ENCODE measurements around the gene THOC1.
A peak's percentile ranks its signal among the peaks of the same experiment; 100 is the strongest.

Gene THOC1

GRCh38 chr18:260547-260946, 7.3 kb downstream of the THOC1 start:
- Histone ChIP-seq H3K4ac (ENCODE audit: low read depth in 1 of 2, low read length in 2 of 2) (no peak overlapping the region), H2BK120ac (ENCODE audit: low read depth, low read length) (no peak overlapping the region), H4K8ac (ENCODE audit: low read length) (no peak overlapping the region), H3K4me1 (ENCODE audit: control insufficient read depth, insufficient read depth, low read depth, low read length) (no peaks in the 10 kb centered on the region), H3K4me2 (ENCODE audit: low read length, poor library complexity, severe bottlenecking) (no peak overlapping the region), H2BK5ac (ENCODE audit: low read depth, low read length, poor library complexity, severe bottlenecking) (no peak overlapping the region), H2AFZ (ENCODE audit: low read depth, low read length) (no peak overlapping the region), H4K91ac (ENCODE audit: low read length) (no peak overlapping the region), H3K9ac (ENCODE audit: low read length) (peak overlapping the region; percentile 64), H3K27ac (ENCODE audit: low read length, poor library complexity, severe bottlenecking) (no peak overlapping the region), H3K18ac (ENCODE audit: low read depth in 1 of 2, low read length in 2 of 2) (no peak overlapping the region), H3K9me3 (ENCODE audit: control insufficient read depth, low read length) (no peaks in the 10 kb centered on the region), H3K79me1 (replicated peaks; ENCODE audit: low read length, poor library complexity, severe bottlenecking) (peaks cover 8% of the 10 kb centered on the region), H3K23ac (ENCODE audit: low read length in 2 of 2) (no peak overlapping the region), H2BK12ac (ENCODE audit: low read length in 2 of 2) (no peak overlapping the region), H3K27me3 (ENCODE audit: control insufficient read depth in 1 of 2, insufficient read depth in 1 of 2, low read length in 2 of 2) (no peaks in the 10 kb centered on the region), H2BK15ac (ENCODE audit: low read depth, poor library complexity, severe bottlenecking) (no peak overlapping the region), H3K36me3 (ENCODE audit: control insufficient read depth in 1 of 2, insufficient read depth in 2 of 2, low read depth in 1 of 2, low read length in 2 of 2) (peaks cover 0 to 80% of the 10 kb centered on the region in 2 experiments), H3K4me3 (ENCODE audit: insufficient read depth in 1 of 2, low read depth in 1 of 2, low read length in 2 of 2) (no peak overlapping the region), H2AK5ac (ENCODE audit: low read length, severe bottlenecking) (no peak overlapping the region), H3K14ac (ENCODE audit: low read length in 2 of 2) (no peak overlapping the region)
- WGBS, result no CpG with 5 or more reads among the region's 2 CpGs
- no peak for DNase-seq

GRCh38 chr18:255171-255570, 12.7 kb downstream of the THOC1 start:
- WGBS, result over 99% methylated on average over 4 of the region's 4 CpGs

DNA sequence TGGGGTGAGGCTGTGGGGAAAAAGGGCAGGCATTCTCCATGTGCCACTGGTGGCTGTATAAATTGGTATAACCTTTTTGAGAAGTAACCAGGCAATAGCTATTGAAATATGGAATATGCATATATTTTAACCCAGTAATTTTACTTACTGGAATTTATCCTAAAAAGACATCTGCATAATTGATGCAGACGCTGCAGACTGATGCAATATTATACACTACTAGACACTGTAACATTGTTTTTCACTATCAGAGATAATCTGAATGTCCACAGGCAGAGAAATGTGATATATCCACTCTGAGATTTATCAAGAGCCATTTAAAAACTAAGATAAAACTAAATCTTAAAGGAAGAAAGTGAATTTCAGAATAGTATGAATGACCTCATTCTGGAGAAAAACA, 14.7 kb downstream of the THOC1 start:
- H3K18ac ChIP-seq (ENCODE audit: low read depth in 1 of 2, low read length in 2 of 2), result no peak overlapping the region

More at GRCh38 chr18:255171-255570, 12.7 kb downstream of the THOC1 start:
- no peak overlapping the region for H3K9ac ChIP-seq (ENCODE audit: low read length)
- no peak overlapping the region for H2AFZ ChIP-seq (ENCODE audit: low read depth, low read length)
- no peak overlapping the region for H2BK120ac ChIP-seq (ENCODE audit: low read depth, low read length)
- no peak overlapping the region for H3K23ac ChIP-seq (ENCODE audit: low read length in 2 of 2)
- H3K27ac ChIP-seq (ENCODE audit: low read length, poor library complexity, severe bottlenecking), result no peak overlapping the region
- no peak overlapping the region for H3K4me3 ChIP-seq (ENCODE audit: insufficient read depth in 1 of 2, low read depth in 1 of 2, low read length in 2 of 2)
- no peak for DNase-seq
- no peaks in the 10 kb centered on the region for H3K4me1 ChIP-seq (ENCODE audit: control insufficient read depth, insufficient read depth, low read depth, low read length)
- H3K14ac ChIP-seq (ENCODE audit: low read length in 2 of 2), result no peak overlapping the region
- H2BK12ac ChIP-seq (ENCODE audit: low read length in 2 of 2), result no peak overlapping the region
- H3K36me3 ChIP-seq (ENCODE audit: control insufficient read depth in 1 of 2, insufficient read depth in 2 of 2, low read depth in 1 of 2, low read length in 2 of 2), result peaks cover 10 to 100% of the 10 kb centered on the region in 2 experiments
- H3K9me3 ChIP-seq (ENCODE audit: control insufficient read depth, low read length), result no peaks in the 10 kb centered on the region
- H2BK15ac ChIP-seq (ENCODE audit: low read depth, poor library complexity, severe bottlenecking), result no peak overlapping the region
- H4K8ac ChIP-seq (ENCODE audit: low read length), result no peak overlapping the region
- no peak overlapping the region for H3K4me2 ChIP-seq (ENCODE audit: low read length, poor library complexity, severe bottlenecking)
- no peak overlapping the region for H4K91ac ChIP-seq (ENCODE audit: low read length)
- no peak overlapping the region for H2AK5ac ChIP-seq (ENCODE audit: low read length, severe bottlenecking)
- H3K18ac ChIP-seq (ENCODE audit: low read depth in 1 of 2, low read length in 2 of 2), result no peak overlapping the region
- H3K79me1 ChIP-seq (replicated peaks; ENCODE audit: low read length, poor library complexity, severe bottlenecking), result peaks cover 2% of the 10 kb centered on the region
- no peaks in the 10 kb centered on the region for H3K27me3 ChIP-seq (ENCODE audit: control insufficient read depth in 1 of 2, insufficient read depth in 1 of 2, low read length in 2 of 2)
- no peak overlapping the region for H3K4ac ChIP-seq (ENCODE audit: low read depth in 1 of 2, low read length in 2 of 2)
- H2BK5ac ChIP-seq (ENCODE audit: low read depth, low read length, poor library complexity, severe bottlenecking), result no peak overlapping the region

GRCh38 chr18:251572-251971, 16.3 kb downstream of the THOC1 start:
- Histone ChIP-seq H2BK15ac (ENCODE audit: low read depth, poor library complexity, severe bottlenecking) (no peak overlapping the region), H3K9me3 (ENCODE audit: control insufficient read depth, low read length) (no peaks in the 10 kb centered on the region), H3K79me1 (replicated peaks; ENCODE audit: low read length, poor library complexity, severe bottlenecking) (peaks cover 5% of the 10 kb centered on the region), H2BK12ac (ENCODE audit: low read length in 2 of 2) (no peak overlapping the region), H2AK5ac (ENCODE audit: low read length, severe bottlenecking) (no peak overlapping the region), H3K4me3 (ENCODE audit: insufficient read depth in 1 of 2, low read depth in 1 of 2, low read length in 2 of 2) (no peak overlapping the region), H4K91ac (ENCODE audit: low read length) (no peak overlapping the region), H3K18ac (ENCODE audit: low read depth in 1 of 2, low read length in 2 of 2) (no peak overlapping the region), H3K27me3 (ENCODE audit: control insufficient read depth in 1 of 2, insufficient read depth in 1 of 2, low read length in 2 of 2) (no peaks in the 10 kb centered on the region), H4K8ac (ENCODE audit: low read length) (no peak overlapping the region), H3K4me1 (ENCODE audit: control insufficient read depth, insufficient read depth, low read depth, low read length) (no peaks in the 10 kb centered on the region), H2AFZ (ENCODE audit: low read depth, low read length) (no peak overlapping the region), H3K14ac (ENCODE audit: low read length in 2 of 2) (no peak overlapping the region), H2BK120ac (ENCODE audit: low read depth, low read length) (no peak overlapping the region), H3K23ac (ENCODE audit: low read length in 2 of 2) (no peak overlapping the region), H2BK5ac (ENCODE audit: low read depth, low read length, poor library complexity, severe bottlenecking) (no peak overlapping the region), H3K9ac (ENCODE audit: low read length) (no peak overlapping the region), H3K4me2 (ENCODE audit: low read length, poor library complexity, severe bottlenecking) (no peak overlapping the region), H3K4ac (ENCODE audit: low read depth in 1 of 2, low read length in 2 of 2) (no peak overlapping the region), H3K36me3 (ENCODE audit: control insufficient read depth in 1 of 2, insufficient read depth in 2 of 2, low read depth in 1 of 2, low read length in 2 of 2) (peaks cover 14 to 93% of the 10 kb centered on the region in 2 experiments), H3K27ac (ENCODE audit: low read length, poor library complexity, severe bottlenecking) (no peak overlapping the region)
- 100% methylated on average over 3 of the region's 5 CpGs for WGBS
- no peak for DNase-seq

More for the DNA sequence above, 14.7 kb downstream of the THOC1 start:
- H3K4ac ChIP-seq (ENCODE audit: low read depth in 1 of 2, low read length in 2 of 2), result no peak overlapping the region
- DNase-seq, result no peak
- H2BK15ac ChIP-seq (ENCODE audit: low read depth, poor library complexity, severe bottlenecking), result no peak overlapping the region
- H4K8ac ChIP-seq (ENCODE audit: low read length), result no peak overlapping the region
- H2AK5ac ChIP-seq (ENCODE audit: low read length, severe bottlenecking), result no peak overlapping the region
- no peak overlapping the region for H2BK120ac ChIP-seq (ENCODE audit: low read depth, low read length)
- H3K4me2 ChIP-seq (ENCODE audit: low read length, poor library complexity, severe bottlenecking), result no peak overlapping the region
- no peaks in the 10 kb centered on the region for H3K27me3 ChIP-seq (ENCODE audit: control insufficient read depth in 1 of 2, insufficient read depth in 1 of 2, low read length in 2 of 2)
- H3K4me1 ChIP-seq (ENCODE audit: control insufficient read depth, insufficient read depth, low read depth, low read length), result no peaks in the 10 kb centered on the region
- H2BK5ac ChIP-seq (ENCODE audit: low read depth, low read length, poor library complexity, severe bottlenecking), result no peak overlapping the region
- H3K4me3 ChIP-seq (ENCODE audit: insufficient read depth in 1 of 2, low read depth in 1 of 2, low read length in 2 of 2), result no peak overlapping the region
- peaks cover 3% of the 10 kb centered on the region for H3K79me1 ChIP-seq (replicated peaks; ENCODE audit: low read length, poor library complexity, severe bottlenecking)
- H3K36me3 ChIP-seq (ENCODE audit: control insufficient read depth in 1 of 2, insufficient read depth in 2 of 2, low read depth in 1 of 2, low read length in 2 of 2), result peaks cover 13 to 94% of the 10 kb centered on the region in 2 experiments
- H3K9ac ChIP-seq (ENCODE audit: low read length), result no peak overlapping the region
- H3K27ac ChIP-seq (ENCODE audit: low read length, poor library complexity, severe bottlenecking), result no peak overlapping the region
- no peak overlapping the region for H3K14ac ChIP-seq (ENCODE audit: low read length in 2 of 2)
- H4K91ac ChIP-seq (ENCODE audit: low read length), result no peak overlapping the region
- H3K9me3 ChIP-seq (ENCODE audit: control insufficient read depth, low read length), result no peaks in the 10 kb centered on the region
- WGBS, result no CpG with 5 or more reads among the region's 1 CpG
- no peak overlapping the region for H2BK12ac ChIP-seq (ENCODE audit: low read length in 2 of 2)
- H2AFZ ChIP-seq (ENCODE audit: low read depth, low read length), result no peak overlapping the region
- no peak overlapping the region for H3K23ac ChIP-seq (ENCODE audit: low read length in 2 of 2)
